Nephron progenitor cell (in vitro differentiated cells): ENCODE data around the gene ZNF880.
A peak's percentile ranks its signal among the peaks of the same experiment; 100 is the strongest.
"Not testable (repeated sequence)": the region's sequence is repeated elsewhere in the genome, so short reads cannot be mapped to it uniquely, and the experiment has no call there.

Source experiments
- DNase-seq: peaks from one replicate; pipeline ENCODE4 v3.0.0; 2021
- H3K27ac Mint-ChIP-seq: 2 replicates; pipeline ENCODE4 v1.8.0; 2021; ENCODE audit warnings: mild to moderate bottlenecking, moderate library complexity, mixed read lengths
- H3K27me3 Mint-ChIP-seq: 2 replicates; pipeline ENCODE4 v1.8.0; 2021; ENCODE audit warnings: mild to moderate bottlenecking, low read depth, mixed read lengths; ENCODE audit not compliant: poor library complexity
- H3K36me3 Mint-ChIP-seq: 2 replicates; pipeline ENCODE4 v1.8.0; 2021; ENCODE audit warnings: low read depth, mixed read lengths
- H3K4me1 Mint-ChIP-seq: 2 replicates; pipeline ENCODE4 v1.8.0; 2021; ENCODE audit warnings: mixed read lengths
- H3K4me3 Mint-ChIP-seq: 2 replicates; pipeline ENCODE4 v1.8.0; 2021; ENCODE audit warnings: mild to moderate bottlenecking, moderate library complexity, mixed read lengths
- H3K9me3 Mint-ChIP-seq: 2 replicates; pipeline ENCODE4 v1.8.0; 2021; ENCODE audit warnings: mild to moderate bottlenecking, moderate library complexity, mixed read lengths
- TF ChIP-seq, protein P1 (sequence below): fragments of 200-600 bp; sonication (generic); IDR thresholded peaks from 2 replicates; pipeline ENCODE4 v1.5.0; 2021; ENCODE audit warnings: antibody characterized with exemption

ZNF880 gene

DNA sequence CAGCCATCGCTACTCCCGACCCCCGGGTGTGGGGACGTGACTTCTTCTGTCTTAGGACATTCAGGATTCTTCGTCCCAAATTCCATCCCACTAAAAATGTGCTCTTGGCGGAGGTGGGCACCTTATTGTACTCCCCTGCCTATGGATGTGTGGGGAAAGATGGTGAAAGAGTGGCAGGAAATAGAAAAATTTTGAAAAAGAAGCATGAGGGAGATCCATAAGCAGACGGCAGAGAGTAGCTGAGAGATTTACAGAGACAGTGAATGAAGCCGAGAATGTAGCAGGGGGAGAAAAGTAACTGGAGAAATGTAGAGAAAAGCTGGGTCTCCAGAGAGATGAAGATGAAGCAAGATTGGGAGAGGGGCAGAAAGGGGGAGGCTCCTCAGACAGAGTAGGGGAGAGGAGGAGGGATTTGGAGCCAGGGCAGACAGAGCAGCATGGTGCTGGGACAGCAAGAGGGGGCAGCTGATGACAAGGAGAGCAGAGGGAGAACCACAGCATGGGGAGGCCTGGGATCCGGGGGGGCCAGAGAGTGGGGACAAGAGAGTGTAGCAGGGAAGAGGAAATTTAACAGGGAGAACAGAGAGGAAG, 32.8 kb upstream of the ZNF880 start:
- Mint-ChIP-seq H3K9me3 (peaks cover 82% of the 10 kb centered on the region), H3K4me1 (peaks cover 25% of the 10 kb centered on the region), H3K27me3 (peaks cover 5% of the 10 kb centered on the region), H3K36me3 (peaks cover 64% of the 10 kb centered on the region), H3K4me3 (peak overlapping the region; percentile 95), H3K27ac (peak overlapping the region; percentile 96)
- DNase-seq = peak; percentile 16
- TF ChIP-seq, protein P1, sequence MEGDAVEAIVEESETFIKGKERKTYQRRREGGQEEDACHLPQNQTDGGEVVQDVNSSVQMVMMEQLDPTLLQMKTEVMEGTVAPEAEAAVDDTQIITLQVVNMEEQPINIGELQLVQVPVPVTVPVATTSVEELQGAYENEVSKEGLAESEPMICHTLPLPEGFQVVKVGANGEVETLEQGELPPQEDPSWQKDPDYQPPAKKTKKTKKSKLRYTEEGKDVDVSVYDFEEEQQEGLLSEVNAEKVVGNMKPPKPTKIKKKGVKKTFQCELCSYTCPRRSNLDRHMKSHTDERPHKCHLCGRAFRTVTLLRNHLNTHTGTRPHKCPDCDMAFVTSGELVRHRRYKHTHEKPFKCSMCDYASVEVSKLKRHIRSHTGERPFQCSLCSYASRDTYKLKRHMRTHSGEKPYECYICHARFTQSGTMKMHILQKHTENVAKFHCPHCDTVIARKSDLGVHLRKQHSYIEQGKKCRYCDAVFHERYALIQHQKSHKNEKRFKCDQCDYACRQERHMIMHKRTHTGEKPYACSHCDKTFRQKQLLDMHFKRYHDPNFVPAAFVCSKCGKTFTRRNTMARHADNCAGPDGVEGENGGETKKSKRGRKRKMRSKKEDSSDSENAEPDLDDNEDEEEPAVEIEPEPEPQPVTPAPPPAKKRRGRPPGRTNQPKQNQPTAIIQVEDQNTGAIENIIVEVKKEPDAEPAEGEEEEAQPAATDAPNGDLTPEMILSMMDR = no peak

- Mint-ChIP-seq H3K4me1 (peaks cover 25% of the 10 kb centered on the region), H3K36me3 (peaks cover 71% of the 10 kb centered on the region), H3K9me3 (peaks cover 79% of the 10 kb centered on the region), H3K4me3 (peak overlapping the region; percentile 4)
- not testable (repeated sequence) for H3K27ac Mint-ChIP-seq, H3K27me3 Mint-ChIP-seq, DNase-seq
These were observed 30.7 kb upstream of the ZNF880 start for GRCh38 chr19:52339022-52339421.

- peak; percentile 46 for DNase-seq
- TF ChIP-seq, protein P1 = peak; percentile 50
- Mint-ChIP-seq H3K27me3 (peaks cover 3% of the 10 kb centered on the region), H3K9me3 (peaks cover 73% of the 10 kb centered on the region), H3K4me3 (no peak overlapping the region), H3K36me3 (peaks cover 91% of the 10 kb centered on the region), H3K27ac (no peak overlapping the region), H3K4me1 (peaks cover 8% of the 10 kb centered on the region)
These were observed 26.2 kb upstream of the ZNF880 start for GRCh38 chr19:52343548-52343947.

GRCh38 chr19:52345162-52345561, 24.6 kb upstream of the ZNF880 start:
- TF ChIP-seq, protein P1 = no peak

DNA sequence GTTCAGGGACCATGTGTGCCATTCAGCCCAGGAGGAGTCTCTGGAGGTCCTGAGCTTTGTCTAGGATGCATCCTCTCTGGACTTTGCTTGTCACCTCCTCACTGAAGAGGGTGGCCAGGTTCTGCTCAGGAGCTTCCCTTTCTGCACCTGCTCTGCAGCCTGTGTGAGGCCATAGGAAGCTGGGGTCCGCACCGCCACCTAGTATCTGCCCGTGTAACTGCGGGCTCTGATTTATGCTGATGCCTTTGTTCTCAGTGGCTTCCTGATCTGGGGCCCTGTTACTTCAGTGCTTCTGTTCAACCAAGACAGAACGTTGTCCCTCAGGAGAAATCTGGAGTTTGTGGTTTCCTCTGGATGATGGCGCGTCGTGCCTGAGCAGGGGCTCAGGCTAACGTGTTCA, 18.2 kb upstream of the ZNF880 start:
- Mint-ChIP-seq H3K27ac (no peak overlapping the region), H3K4me1 (no peaks in the 10 kb centered on the region), H3K27me3 (no peaks in the 10 kb centered on the region), H3K36me3 (peaks cover 100% of the 10 kb centered on the region), H3K9me3 (peaks cover 80% of the 10 kb centered on the region), H3K4me3 (no peak overlapping the region)
- no peak for DNase-seq
- TF ChIP-seq, protein P1 = no peak

More at GRCh38 chr19:52345162-52345561, 24.6 kb upstream of the ZNF880 start:
- H3K36me3 Mint-ChIP-seq = peaks cover 91% of the 10 kb centered on the region
- peaks cover 73% of the 10 kb centered on the region for H3K9me3 Mint-ChIP-seq
- H3K4me1 Mint-ChIP-seq = no peaks in the 10 kb centered on the region
- H3K4me3 Mint-ChIP-seq = no peak overlapping the region
- no peak overlapping the region for H3K27ac Mint-ChIP-seq
- peaks cover 3% of the 10 kb centered on the region for H3K27me3 Mint-ChIP-seq
- DNase-seq = no peak

- peaks cover 91% of the 10 kb centered on the region for H3K36me3 Mint-ChIP-seq
- no peaks in the 10 kb centered on the region for H3K4me1 Mint-ChIP-seq
- TF ChIP-seq, protein P1 = no peak
- peaks cover 4% of the 10 kb centered on the region for H3K27me3 Mint-ChIP-seq
- no peak overlapping the region for H3K4me3 Mint-ChIP-seq
- no peak overlapping the region for H3K27ac Mint-ChIP-seq
- H3K9me3 Mint-ChIP-seq = peaks cover 97% of the 10 kb centered on the region
- DNase-seq = no peak
These were observed 3.3 kb upstream of the ZNF880 start for GRCh38 chr19:52366414-52366824.
